ENCODE results near the gene SURF1. TPM values are rescaled to one million over a fixed set of nuclear protein-coding genes. Genes with fewer than 3 reads are reported as not detected.

The SURF1 gene
- total and polyA plus RNA-seq, 2 donors (not counting 1 experiment from before 2014, with no cell fraction given): 44.1 to 54.5 TPM

Small RNA genes lying within 50 kb of the gene (small RNA-seq; reads per million reads assigned to genes)
- gene RF00019 (ENCODE audit: insufficient read length, low read depth, low replicate concordance) (not detected), gene SNORD24 (ENCODE audit: insufficient read length, low read depth, low replicate concordance) (not detected), gene SNORD36A (ENCODE audit: insufficient read length, low read depth, low replicate concordance) (not detected), gene SNORD36B (ENCODE audit: insufficient read length, low read depth, low replicate concordance) (not detected), gene SNORD36C (ENCODE audit: insufficient read length, low read depth, low replicate concordance) (not detected)

Other genes starting within 250 kb of the SURF1 start
- gene RALGDS, start 235.2 kb downstream of the SURF1 start, total RNA-seq: 55.7 and 62.4 TPM in 2 replicates
- gene RALGDS, start 235.2 kb downstream of the SURF1 start, polyA plus RNA-seq: 87.9 and 88.0 TPM in 2 replicates
- gene GBGT1, start 192.6 kb downstream of the SURF1 start, total RNA-seq: 52.7 and 57.9 TPM in 2 replicates
- gene GBGT1, start 192.6 kb downstream of the SURF1 start, polyA plus RNA-seq: 15.2 and 19.6 TPM in 2 replicates
- not detected in 2 replicates for gene OBP2B, start 147.2 kb downstream of the SURF1 start, total RNA-seq
- gene OBP2B, start 147.2 kb downstream of the SURF1 start, polyA plus RNA-seq: not detected in 2 replicates
- gene ABO, start 81.3 kb downstream of the SURF1 start, total RNA-seq: not detected in 2 replicates
- gene ABO, start 81.3 kb downstream of the SURF1 start, polyA plus RNA-seq: not detected in 2 replicates
- gene SURF6, start 20.3 kb downstream of the SURF1 start, total RNA-seq: 24.8 and 25.9 TPM in 2 replicates
- 14.7 and 24.4 TPM in 2 replicates for gene SURF6, start 20.3 kb downstream of the SURF1 start, polyA plus RNA-seq
- 50.4 and 56.9 TPM in 2 replicates for gene MED22, start 8.4 kb downstream of the SURF1 start, total RNA-seq
- gene MED22, start 8.4 kb downstream of the SURF1 start, polyA plus RNA-seq: 33.9 and 44.9 TPM in 2 replicates
- gene RPL7A, start 8.3 kb downstream of the SURF1 start, total RNA-seq: 2,342 and 2,407 TPM in 2 replicates
- 3,489 and 3,937 TPM in 2 replicates for gene RPL7A, start 8.3 kb downstream of the SURF1 start, polyA plus RNA-seq
- 16.9 and 17.1 TPM in 2 replicates for gene SURF2, start 63 bp upstream of the SURF1 start, total RNA-seq
- 14.0 and 17.3 TPM in 2 replicates for gene SURF2, start 63 bp upstream of the SURF1 start, polyA plus RNA-seq
- 43.8 and 44.1 TPM in 2 replicates for gene SURF4, start 19.6 kb upstream of the SURF1 start, total RNA-seq
- gene SURF4, start 19.6 kb upstream of the SURF1 start, polyA plus RNA-seq: 34.7 and 44.9 TPM in 2 replicates
- 1.1 and 2.7 TPM in 2 replicates for gene STKLD1, start 19.9 kb upstream of the SURF1 start, total RNA-seq
- 0.18 and 0.79 TPM in 2 replicates for gene STKLD1, start 19.9 kb upstream of the SURF1 start, polyA plus RNA-seq
- gene REXO4, start 61.5 kb upstream of the SURF1 start, total RNA-seq: 37.1 and 39.9 TPM in 2 replicates
- 22.2 and 25.0 TPM in 2 replicates for gene REXO4, start 61.5 kb upstream of the SURF1 start, polyA plus RNA-seq
- gene ADAMTS13, start 65.9 kb upstream of the SURF1 start, total RNA-seq: 2.5 and 3.3 TPM in 2 replicates
- 4.9 and 5.7 TPM in 2 replicates for gene ADAMTS13, start 65.9 kb upstream of the SURF1 start, polyA plus RNA-seq
- 31.1 and 37.1 TPM in 2 replicates for gene CACFD1, start 103.5 kb upstream of the SURF1 start, total RNA-seq
- gene CACFD1, start 103.5 kb upstream of the SURF1 start, polyA plus RNA-seq: 19.6 and 27.4 TPM in 2 replicates
- gene SLC2A6, start 122.6 kb upstream of the SURF1 start, total RNA-seq: 47.0 and 51.8 TPM in 2 replicates
- 85.2 and 108 TPM in 2 replicates for gene SLC2A6, start 122.6 kb upstream of the SURF1 start, polyA plus RNA-seq
- gene MYMK, start 168.5 kb upstream of the SURF1 start, total RNA-seq: not detected in 2 replicates
- not detected in 2 replicates for gene MYMK, start 168.5 kb upstream of the SURF1 start, polyA plus RNA-seq
- gene ADAMTSL2, start 178.2 kb upstream of the SURF1 start, total RNA-seq: not detected in 2 replicates
- gene ADAMTSL2, start 178.2 kb upstream of the SURF1 start, polyA plus RNA-seq: 0.03 TPM in 1 of 2 replicates, not detected in the other

Data from B cell (primary cell).